GM12874 (cell line): ENCODE results near the gene PLA2G2A.

Source experiments
- TF ChIP-seq, protein P1 (sequence below): IDR thresholded peaks from 2 replicates; pipeline ENCODE4 v1.5.1; 2011; ENCODE audit warnings: low read depth, mild to moderate bottlenecking, control low read depth, low read length, moderate library complexity; ENCODE audit not compliant: insufficient read depth

PLA2G2A gene

DNA sequence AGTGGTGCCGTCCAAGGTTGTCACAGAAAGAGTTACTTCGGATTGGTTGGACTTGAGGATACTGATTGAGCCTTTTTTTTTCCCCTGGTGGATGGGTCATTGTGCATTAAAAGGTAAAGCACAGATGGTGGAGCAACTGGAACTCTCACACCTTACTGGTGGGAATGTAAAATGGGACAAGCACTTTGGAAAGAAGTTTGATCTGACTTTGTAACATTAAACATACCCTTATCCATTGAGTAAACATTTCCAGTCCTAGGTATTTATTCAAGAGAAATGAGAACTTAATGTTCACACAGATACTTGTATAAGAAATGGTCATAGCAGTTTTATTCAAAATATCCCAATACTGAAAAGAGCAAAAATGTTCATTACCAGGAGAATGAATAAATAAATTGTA lies 14.9 kb downstream of the PLA2G2A start:
- TF ChIP-seq, protein P1, sequence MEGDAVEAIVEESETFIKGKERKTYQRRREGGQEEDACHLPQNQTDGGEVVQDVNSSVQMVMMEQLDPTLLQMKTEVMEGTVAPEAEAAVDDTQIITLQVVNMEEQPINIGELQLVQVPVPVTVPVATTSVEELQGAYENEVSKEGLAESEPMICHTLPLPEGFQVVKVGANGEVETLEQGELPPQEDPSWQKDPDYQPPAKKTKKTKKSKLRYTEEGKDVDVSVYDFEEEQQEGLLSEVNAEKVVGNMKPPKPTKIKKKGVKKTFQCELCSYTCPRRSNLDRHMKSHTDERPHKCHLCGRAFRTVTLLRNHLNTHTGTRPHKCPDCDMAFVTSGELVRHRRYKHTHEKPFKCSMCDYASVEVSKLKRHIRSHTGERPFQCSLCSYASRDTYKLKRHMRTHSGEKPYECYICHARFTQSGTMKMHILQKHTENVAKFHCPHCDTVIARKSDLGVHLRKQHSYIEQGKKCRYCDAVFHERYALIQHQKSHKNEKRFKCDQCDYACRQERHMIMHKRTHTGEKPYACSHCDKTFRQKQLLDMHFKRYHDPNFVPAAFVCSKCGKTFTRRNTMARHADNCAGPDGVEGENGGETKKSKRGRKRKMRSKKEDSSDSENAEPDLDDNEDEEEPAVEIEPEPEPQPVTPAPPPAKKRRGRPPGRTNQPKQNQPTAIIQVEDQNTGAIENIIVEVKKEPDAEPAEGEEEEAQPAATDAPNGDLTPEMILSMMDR, result no peak

DNA sequence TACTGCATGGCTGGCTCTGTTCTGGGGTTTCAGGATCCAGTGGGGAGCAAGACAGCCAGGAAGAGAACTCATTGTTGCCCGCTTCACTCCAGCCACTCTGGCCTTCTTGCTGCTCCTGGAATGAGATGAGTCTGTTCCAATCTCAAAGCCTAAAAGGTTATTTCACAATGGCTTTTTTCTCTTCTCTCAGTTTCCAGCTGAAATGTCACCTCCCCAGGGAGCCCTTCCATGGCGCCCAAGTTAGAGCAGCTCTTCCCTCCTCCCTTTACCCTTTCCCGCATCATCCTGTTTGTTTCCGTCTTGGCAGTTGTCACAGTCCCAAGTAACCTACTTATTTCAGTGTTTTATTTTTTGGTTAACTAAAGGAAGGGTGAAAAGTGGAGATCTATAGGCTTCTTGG lies 15.8 kb downstream of the PLA2G2A start:
- TF ChIP-seq, protein P1, result no peak

DNA sequence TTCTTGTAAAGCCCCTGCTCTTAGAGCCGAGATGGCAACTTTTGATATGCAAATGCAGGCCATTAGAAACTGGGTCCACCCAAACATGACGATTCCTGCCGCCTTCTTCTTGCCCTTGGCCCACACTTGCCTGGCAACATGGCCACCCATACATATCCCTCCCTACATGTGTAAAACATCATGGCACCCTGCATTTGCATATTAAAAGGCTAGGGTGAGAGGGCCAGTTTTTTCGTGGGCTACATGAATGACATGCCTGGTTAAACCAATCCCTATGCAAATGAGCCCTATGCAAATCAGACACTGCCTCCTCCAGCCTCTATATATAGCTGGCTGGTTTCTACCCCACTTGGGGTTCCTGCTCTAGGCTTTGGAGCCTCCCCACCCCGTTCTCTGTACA lies 18.8 kb downstream of the PLA2G2A start:
- TF ChIP-seq, protein P1, result no peak

DNA sequence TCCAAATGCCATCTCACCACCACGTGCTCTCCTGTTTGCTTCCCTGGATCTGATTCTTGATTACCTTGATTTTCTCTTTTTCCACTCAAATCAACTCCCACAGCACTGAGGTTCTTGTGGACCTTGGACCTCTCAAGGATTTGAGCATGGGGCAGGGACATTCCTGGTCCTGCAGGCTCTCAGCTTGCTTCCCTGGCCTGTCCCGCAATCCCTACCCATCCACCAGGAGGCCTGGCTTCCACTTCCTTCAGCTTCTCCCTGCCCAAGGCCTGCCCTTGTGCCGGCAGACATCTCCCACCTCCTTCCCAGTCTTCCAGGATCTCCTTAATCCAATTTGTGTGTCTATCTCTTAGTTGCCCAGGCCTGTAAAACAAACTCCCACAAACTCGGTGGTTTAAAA lies 21.6 kb downstream of the PLA2G2A start:
- TF ChIP-seq, protein P1, result no peak

DNA sequence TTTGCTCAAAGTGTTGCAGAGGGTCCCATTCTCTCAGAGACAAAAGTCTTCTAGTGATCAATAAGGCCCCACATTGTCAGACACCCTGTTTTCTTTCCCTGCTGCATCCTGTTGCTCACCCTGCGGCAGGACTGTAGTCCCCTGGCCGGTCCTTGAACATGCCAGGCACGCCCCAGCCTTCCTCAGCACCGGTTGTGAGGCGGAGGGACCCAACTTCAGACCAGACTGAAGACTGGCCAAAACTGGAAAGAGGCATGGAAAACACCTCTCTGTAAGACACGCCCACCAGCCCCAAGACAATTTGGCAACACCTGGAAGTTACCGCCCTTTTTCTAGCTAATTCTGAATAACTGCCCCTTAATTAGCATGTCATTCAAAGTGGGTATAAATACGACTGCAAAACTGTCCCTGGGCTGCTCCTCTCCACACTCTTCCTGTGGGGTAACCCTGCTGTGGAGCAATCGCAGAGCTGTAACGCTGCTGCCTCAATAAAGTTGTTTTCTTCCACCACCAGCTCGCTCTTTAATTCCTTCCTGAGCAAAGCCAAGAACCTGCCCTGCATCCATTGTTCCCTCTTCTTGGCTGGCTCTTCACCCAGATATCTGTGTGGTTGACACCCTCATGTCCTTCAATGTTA lies 23.8 kb downstream of the PLA2G2A start:
- TF ChIP-seq, protein P1, result no peak

DNA sequence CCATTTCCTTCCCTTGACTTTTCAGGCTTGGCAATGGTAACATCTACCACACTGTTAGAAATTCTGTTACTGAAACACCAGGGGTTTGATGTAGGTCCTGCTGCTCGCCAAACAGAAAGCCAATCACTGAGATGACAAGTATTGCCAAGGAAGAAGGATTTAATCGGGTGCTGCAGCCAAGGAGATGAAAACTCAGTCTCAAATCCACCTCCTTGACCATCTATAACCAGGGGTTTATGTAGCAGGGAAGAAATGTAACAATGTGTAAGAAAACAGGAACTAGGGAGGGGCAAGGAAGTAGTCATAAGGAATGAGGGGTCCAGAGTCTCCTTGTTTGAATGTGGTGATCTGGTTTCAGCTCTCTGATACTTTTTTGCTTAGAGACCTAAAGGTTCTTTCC lies 25.4 kb downstream of the PLA2G2A start:
- TF ChIP-seq, protein P1, result no peak

DNA sequence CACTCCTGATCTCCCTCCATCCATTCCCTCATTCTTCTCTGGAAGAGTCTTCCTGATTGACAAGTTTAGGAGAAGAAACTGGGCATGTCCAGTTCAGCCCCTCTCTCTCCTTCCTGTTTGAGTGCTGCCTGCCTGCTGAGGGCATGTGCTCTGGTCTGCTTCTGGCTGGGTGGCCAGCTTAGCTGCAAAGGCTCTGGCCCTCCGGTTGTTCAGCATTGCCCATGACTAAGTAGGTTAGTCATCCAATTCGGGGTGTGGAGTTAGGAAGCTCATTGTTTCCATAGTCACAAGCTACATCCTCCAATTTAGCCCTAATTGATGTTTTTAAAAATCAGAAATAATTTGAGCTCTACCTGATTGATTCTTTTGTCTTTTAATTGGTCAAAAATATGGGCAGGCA lies 30.4 kb downstream of the PLA2G2A start:
- TF ChIP-seq, protein P1, result no peak

DNA sequence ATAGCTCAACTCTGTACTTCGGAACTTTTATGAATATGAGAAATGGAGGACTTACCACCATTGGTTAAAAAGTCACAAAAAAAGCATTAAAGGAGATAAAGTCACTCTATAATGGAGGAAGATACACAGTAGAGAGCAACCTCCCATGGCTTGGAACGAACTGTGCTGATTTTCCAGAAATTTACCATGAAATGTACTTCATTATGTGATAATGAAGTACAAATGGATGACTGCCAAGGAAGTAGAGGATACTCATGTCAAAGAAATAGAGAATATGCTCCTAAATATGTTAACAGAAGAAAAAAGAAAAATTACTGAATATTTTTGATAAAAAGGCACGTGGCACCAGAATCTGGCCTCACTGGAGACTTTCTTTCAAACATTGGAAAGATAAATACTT lies 32.4 kb downstream of the PLA2G2A start:
- TF ChIP-seq, protein P1, result no peak
